NCI-H2029 (cell line): ENCODE results near the gene ABHD12.

ENCODE experiments used
- DNase-seq: peaks from one replicate; lab custom pipeline; 2025; lab: John Stamatoyannopoulos, UW

ABHD12 gene

DNA sequence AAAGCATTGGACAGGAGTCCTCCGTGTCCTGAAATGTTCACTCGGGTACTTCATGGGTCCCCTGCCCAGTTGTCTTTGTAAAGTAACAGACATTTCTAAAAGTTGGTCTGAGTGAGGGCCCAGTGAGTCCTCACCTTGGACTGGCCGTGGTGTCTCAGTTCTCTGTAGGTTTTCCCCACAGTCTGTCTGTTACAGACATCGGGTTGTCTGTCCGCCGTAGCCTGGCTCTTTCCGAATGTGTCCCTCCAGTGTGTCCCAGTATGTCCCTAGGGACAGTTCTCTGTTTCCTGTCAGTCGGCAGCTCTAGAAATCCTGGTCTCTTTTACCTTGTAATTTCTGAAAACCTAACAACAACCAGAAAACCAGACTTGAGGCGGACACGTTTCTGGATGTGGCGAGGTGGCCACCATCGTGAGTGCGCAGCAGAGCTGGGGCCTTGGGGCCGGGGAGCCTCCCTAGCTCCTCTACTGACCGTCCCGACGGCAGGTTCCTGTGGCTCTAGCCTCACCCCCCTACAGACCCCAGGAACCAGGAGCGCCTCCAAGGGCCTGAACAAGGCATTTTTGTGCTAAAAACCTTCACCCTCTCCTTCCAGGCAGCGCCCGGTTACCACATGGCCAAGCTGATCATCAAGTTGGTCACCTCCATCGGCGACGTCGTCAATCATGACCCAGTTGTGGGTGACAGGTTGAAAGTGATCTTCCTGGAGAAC, 100.6 kb downstream of the ABHD12 start:
- DNase-seq: no peak

DNA sequence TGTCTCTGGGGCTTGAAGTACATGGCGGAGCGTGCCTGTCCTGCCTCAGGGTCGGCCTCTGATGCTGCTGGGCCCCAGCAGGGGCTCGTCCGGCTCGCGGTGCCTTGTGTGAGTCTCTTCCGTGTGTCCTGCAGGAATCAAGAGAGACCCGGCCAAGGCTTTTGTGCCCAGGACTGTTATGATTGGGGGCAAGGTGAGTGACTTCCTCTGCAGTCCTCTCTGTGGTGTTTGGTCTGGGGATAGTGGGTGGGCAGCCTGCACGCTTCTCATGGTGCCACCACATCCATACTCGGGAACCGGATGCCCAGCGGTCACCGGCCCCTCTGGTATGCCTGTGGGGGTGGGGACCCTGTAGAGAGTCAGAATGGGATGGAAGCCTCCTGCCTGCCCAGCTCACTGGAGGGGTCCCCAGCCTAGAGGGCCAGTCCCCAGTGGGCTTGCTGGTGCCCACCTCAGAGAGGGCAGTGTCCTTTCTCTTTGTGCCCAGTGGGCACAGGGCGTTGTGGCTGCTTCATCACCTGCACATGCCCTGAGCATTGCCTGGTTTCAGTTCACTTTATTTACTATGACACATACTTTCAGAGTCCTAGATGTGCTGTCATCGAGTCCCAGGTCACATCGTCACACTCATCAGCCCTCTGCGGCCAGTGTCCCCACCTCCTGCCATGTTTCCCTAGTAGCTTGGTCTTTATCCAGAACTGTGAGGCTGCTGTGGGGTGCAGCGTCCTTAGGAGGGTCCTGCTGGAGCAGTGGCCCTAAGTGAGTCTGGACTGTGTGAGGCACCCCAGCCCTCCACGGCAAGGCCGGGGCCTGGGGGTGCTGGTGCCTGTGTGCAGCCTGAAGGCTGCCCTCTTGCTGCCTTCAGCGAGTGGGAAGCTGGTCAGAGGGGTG, 102.1 kb downstream of the ABHD12 start:
- no peak for DNase-seq

DNA sequence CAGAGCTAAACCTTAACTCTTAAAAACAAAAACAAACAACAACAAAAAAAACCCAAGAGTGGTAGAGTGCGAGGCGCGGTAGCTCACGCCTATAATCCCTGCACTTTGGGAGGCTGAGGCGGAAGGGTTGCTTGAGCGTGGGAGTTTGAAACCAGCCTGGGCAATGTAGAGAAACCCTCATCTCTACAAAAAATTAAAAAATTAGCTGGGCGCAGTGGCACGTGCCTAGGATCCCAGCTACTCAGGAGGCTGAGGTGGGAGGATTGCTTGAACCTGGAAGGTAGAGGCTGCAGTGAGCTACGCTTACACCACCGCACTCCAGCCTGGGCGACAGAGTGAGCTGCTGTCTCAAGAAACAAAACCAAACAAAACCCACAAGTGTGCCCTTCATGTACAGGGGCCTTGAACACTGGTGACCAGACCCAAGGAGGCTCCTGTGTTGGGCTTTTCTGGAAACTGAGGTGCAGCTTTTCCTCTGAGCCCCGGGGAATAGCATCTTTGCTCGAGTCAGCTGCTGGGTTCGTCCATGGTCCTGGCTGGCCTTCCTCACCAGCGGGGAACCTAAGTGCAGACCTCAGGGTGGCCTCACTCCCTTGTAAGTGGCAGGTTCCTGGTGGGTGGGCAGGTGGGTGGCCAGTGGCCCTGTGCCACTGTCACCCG, 102.9 kb downstream of the ABHD12 start:
- no peak for DNase-seq

DNA sequence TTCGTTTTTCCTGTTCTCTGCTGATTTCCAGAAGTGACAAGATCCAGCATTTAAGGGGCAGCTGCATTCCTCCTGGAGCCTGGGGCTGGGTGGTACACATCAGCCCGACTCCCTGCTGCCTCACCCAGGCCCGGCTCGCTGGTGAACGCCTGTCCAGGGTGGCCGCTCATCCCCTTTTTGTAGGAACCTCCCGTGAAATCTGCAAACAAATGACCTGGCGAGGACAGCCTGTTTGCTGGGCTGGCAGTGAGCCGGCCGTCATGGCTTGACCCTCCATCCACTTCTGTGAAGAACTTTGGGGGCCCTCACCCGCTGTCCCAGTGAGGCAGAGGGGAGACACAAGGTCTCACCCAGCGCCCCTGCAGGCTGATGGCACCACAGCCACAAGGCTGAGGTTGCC, 103.7 kb downstream of the ABHD12 start:
- DNase-seq: no peak

DNA sequence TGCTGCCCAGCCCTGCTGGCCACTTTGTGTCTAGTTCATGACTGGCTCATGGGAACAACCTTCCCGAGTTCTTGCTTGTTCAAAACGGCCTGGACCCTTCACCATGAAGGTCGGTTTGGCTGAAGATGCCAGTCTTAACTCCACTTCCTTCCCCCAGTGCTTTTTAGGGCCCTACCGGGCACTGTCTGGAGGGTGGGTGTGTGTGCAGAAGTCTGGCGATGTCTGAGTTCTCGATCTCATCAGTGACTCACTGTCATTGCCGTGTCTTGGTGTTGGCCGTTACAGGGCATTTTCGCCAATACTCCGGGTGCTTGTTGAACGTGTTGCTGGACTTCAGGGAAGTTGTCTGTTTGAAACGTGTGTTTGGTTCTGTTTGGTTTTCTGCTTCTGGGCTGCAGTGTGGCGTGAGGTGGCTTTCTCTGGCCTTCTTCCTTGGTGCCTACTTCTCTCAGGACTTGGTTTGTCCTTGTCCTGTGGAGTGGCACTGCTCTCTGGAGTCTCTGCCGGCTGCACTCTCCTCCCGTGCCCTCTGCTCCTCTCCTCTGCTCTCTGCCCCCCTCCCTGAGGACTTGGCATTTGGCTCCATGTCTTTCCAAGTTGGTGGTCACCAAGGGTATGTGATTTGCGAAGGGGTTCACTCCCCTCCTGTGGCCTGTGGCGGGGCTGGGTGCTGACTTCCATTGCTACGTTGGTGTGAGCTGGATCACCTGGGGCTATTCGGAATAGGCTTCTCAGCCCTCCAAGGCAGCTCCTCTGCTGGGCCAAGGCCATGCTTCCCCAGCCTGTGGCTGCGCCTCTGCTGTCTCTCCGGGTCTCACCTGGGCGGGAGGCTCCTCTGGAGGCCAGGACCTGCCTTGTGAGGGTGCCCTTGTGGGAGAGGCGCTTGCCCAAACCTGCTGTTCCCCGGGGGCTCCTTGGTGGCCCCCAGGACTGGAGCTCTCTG, 104.5 kb downstream of the ABHD12 start:
- no peak for DNase-seq

DNA sequence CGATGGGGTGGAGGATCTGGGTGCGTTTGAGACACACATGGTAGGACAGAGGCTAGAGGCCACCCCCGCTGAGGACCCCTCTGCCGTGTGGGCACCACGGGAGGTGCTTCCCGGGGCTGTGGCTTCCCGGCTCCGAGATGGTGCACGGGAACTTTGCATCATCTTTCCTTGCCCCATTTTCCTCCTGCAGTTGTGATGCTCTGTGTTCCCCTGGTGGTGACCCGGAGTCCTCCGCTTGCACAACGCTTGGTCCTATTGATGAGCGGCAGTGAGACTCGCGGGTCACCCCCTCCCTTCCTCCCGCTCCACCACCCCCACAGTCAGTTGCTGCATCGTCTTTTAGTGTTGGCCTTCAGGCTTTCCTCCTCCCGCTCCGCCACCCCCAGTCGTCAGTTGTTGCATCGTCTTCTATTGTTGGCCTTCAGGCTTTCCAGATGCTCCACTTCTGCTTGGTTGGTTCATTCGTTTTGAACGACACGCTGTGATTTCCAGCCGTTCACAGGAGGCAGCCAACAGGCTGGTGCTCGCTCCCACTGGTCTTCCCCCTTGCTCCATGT, 105.5 kb downstream of the ABHD12 start:
- DNase-seq: no peak

DNA sequence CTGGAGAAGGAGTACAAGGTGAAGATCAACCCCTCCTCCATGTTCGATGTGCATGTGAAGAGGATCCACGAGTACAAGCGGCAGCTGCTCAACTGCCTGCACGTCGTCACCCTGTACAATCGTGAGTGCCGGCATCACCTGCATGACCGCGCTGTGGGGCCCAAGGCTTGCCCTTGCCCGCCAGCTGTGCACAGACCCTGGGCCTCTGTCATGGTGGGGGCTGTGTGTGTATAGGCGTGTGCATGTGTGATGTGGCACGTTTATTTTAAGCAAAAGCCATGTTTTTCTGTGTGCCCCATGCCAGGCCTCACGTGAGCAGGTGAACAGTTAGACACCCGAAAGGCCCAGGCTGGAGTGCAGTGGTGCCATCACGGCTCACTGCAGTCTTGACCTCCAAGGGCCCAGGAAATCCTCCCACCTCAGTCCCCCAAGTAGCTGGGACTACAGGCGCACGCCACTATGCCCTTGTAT, 106.5 kb downstream of the ABHD12 start:
- DNase-seq: no peak

DNA sequence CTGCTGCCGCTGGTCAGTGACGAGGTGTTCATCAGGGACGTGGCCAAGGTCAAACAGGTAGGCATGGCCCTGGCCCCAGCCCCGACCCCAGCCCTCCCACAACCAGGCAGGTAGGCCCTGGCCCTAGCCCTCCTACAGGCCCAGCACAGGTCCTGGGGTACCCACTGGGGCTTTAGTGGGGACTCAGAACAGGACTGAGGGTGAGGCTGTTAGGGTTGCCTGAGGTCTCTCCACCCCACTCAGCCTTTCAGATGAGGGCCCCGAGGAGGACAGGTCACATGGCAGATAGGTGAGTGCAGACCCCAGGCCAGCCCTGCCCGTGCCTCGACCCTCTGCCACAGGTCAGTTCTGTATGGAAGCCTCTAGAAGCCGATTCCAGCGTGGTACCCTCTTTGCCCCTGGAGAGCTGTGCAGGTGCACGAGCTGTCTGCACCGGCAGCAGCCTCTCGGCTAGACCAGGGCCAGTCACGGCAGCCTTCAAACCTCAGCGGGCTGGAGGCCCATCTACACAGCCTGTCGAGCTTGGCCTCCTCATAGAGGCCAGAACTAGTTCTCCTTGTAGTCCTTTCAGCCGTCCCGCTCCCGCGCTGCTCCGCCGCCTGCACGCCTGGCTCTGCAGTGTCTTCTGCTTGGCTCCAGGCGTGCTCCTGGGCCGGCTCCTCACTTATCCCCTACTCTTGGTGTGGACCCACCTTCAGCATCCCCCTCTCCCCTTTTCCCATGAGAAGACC, 107.2 kb downstream of the ABHD12 start:
- no peak for DNase-seq

DNA sequence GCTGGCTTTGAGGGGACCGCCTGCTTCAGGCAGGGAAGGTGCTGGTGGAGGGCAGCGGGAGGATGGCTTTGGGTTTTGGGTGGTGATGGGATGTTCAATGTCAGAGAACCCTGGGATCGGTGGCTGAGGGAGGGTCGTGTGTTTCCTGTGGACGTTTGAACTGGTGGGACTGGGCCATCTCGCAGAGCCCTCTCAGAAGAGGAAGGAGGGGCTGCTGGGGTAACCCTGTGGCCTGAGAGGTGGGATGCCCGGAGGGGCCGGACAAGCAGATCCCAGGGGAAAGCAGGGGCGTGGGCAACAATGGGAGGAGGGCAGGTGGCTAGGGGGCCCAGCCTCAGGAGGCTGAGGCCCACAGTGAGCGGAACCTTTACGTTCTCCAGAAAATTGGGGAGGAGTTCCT, 107.8 kb downstream of the ABHD12 start:
- no peak for DNase-seq

DNA sequence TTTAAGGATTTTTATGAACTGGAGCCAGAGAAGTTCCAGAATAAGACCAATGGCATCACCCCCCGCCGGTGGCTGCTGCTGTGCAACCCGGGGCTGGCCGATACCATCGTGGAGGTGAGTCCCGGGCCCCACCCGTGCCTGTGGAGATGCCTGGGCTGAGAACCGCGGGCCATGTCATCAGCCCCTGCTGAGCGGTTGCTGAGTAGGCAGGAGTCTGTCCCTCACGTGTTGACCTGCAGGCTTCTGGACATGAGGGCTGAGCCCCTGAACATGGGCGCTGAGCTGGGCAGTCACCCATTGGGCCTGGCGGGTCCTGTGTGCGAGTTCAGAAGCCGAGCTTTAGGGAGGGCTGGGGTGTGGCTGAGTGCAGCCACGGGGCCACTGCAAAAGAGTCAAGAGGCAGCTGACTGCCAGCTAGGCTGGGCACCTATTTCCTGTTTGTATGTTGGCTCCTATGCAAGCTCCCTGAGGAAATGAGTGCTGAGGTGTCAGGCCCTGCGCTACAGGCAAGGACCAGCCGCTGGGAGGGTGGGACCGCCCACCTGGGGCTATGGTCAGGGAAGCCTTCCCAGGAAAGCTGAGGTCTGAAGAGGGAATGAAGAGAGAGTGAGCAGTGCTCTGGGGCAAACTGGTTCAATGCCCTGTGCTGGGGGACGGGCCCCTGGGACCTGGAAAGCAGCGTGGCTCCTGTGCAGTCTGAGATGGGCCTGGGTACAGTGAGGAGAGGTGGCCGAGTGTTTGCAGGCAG, 108.4 kb downstream of the ABHD12 start:
- peak; percentile 76 for DNase-seq

DNA sequence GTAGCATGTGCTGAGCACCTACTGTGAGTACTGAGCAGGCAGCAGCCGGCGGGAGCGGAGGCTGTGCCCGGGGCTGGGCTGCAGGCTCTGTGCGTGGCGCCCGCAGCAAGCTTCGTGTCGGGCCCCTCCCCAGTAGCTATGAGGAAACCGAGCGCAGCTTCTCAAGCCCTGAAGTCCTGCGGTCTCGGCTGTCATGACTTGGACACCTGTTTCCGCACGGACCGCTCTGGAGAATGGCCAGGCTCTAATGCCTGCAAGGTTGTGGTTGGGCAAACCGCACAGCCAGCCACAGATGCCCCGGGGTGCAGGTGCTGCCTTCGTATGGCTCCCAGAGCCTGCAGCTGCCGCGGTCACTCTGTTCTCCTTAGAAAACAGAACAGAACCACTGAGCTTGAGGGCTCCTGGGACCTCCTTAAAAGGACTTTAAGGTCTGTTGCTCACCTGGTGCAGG, 109.1 kb downstream of the ABHD12 start:
- DNase-seq: peak; percentile 91

DNA sequence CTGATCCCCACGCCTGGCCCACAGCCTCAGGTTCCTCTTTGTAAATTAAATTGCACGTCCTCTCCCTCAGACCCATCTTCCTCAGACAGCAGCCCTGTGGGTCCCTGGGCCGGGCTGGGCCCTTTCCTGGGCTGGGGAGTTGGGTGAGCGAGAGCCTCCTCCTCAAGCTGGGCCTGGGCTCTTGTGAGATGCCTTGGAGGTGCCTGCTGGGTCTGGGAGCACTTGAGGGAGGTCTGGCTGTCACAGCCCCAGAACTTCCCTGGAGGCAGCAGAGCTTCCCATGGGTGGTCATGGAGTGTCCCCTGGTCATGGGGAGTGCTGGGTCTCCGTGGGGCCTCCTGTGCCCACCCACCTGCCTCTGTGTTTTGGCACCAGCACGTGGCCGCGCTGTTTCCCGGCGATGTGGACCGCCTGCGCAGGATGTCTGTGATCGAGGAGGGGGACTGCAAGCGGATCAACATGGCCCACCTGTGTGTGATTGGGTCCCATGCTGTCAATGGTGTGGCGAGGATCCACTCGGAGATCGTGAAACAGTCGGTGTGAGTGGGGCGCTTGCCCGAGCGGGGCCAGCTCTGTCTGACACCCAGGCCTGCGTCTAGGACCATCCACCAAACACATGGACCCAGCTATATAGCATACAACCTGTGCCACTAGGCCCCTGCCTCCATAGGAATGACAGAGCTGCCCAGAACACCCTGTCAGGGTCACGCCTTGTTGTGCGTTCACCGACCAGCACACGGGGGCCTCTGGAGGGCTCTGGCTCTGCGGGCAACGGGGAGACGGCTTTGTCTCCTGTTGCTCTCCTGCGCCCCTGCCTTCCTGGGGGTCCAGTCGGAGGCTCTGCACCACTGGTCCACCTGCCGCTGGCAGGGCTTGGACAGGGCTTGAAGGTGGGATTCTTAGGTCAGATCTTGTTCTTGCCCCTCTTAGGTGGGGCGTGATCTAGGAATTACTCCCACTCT, 109.8 kb downstream of the ABHD12 start:
- DNase-seq: no peak

DNA sequence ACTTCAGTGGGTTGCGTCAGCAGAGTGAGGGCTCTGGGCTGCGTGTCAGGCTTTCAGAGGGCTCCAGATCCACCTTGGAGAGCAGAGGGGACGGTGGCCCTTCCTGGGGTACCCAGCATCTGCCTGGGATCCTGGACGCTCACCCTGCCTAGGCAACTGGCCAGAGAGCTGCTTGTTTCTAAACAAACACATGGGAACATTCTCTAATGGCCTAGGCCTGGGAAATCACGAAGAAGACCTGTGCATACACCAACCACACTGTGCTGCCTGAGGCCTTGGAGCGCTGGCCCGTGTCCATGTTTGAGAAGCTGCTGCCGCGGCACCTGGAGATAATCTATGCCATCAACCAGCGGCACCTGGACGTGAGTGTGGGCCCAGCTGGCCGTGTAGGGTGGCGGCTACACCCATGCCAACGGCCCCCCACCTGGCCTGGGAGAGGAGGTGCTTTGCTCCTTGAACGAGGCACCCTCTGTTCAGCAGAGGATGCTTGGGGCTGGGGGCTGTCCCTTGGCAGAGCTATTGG, 110.5 kb downstream of the ABHD12 start:
- peak; percentile 99 for DNase-seq

DNA sequence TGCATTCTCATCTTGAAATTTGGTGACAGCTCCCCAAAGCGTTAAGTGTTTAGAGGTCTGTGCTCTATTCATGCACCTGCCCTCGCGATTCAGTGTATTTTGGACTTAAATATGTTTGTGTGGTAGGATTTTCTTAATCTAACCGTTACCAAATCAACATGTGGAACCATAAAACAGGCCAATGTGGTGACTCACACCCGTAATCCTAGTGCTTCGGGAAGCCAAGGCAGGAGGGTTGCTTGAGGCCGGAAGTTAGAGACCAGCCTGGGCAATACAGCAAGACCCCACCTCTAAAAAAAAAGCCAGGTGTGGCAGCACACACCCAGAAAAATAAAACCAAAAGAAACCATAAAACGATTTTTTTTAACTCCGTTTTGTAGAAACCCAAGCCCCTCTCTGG, 111.2 kb downstream of the ABHD12 start:
- DNase-seq: no peak

DNA sequence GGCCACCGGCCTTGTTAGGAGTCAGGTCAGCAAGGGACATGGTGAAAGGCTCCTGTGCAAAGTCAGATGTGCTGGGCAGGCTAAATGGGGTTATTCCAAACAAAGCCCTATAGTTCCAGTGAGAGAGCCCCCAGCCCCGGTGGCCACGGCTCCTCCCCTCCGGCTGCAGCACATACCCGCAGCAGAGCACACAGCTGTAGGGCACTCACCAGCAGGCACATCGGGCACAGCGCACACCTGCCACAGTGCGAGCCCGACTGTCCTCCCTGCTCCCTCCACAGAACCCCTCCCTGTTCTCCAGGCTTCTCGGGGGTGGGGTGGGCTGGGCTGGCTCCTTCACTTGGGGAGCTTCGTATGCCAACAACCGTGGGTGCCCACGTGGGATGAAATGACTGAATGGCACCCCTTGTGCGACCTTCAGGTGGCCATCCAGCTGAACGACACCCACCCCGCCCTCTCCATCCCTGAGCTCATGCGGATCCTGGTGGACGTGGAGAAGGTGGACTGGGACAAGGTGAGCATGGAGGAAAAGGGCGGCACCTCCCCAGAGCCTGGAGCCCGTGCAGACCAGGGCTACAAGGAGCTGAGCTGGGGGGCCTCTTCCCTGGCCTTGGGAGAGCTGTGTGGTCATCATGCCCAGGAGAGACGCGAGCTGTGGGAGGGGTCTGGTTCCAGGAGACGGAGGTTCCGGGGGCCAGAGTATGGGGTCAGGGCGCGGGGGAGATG, 111.8 kb downstream of the ABHD12 start:
- no peak for DNase-seq

DNA sequence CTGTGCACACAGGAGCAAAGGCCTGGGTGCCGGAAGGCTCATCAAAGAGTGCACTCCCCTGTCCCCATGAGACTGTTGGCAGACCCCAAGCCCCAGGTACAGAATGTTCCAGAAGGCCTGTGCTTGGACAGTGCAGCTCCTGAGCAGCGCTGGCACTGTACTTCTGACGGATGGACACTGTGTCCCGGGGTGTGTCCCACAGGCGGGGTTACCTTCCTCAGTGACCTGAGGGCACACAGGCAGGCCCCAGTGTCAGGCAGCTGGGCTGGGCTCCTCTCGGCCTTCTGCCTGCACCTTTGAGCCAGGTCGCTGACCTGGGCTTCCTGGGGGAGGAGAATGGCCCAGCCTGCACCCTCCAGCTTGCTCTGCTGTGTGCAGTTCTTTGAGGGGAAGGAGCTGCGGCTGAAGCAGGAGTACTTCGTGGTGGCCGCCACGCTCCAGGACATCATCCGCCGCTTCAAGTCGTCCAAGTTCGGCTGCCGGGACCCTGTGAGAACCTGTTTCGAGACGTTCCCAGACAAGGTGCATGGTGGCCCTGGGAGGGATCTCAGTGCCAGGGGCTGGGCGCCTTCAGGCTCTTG, 112.6 kb downstream of the ABHD12 start:
- no peak for DNase-seq
